ENCODE results near the gene CORO6. TPM values are rescaled to one million over a fixed set of nuclear protein-coding genes. Genes with fewer than 3 reads are reported as not detected.
A peak's percentile ranks its signal among the peaks of the same experiment; 100 is the strongest.

CORO6 gene
- total RNA-seq, 4 donors from 2014 or later, result 1.4 to 13.7 (median 6.6) TPM

DNA sequence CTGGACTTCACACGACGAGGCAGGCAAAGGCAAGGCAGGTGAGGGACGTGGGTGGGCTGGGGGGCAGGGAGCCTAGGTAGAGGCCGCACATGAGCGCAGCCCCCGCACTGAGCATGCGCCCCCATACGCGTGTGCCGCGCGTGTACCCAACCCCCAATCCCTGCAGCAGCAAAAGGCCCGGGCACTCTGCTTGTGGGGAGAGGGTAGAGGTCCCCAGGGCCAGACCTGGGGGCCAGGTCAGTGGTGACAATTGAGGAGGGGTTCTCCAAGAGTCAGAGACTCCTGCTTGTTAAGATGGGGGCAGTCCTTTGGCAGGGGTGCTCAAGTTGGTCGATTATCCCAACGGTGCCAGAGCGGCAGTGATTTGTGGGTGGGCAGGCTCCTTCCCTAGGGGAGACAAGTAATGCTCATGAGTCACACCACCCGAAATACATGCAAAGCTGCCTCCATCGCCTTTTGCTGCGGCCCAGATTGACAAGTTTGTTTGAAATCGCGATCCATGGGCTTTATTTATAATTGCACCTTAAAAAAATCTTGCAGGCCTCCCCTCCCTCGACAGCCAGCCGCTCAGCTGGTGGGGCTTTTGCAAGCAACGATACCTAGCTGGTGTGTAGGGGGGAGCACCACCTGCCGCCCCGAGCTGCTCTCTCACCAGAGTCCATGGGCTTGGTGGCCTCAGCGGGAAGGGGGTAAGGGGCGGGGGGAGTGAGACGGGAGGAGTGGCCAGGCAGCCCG, 32.1 kb downstream of the CORO6 start:
- H3K36me3 ChIP-seq, result no peaks in the 10 kb centered on the region
- H3K27me3 ChIP-seq, result no peaks in the 10 kb centered on the region

DNA sequence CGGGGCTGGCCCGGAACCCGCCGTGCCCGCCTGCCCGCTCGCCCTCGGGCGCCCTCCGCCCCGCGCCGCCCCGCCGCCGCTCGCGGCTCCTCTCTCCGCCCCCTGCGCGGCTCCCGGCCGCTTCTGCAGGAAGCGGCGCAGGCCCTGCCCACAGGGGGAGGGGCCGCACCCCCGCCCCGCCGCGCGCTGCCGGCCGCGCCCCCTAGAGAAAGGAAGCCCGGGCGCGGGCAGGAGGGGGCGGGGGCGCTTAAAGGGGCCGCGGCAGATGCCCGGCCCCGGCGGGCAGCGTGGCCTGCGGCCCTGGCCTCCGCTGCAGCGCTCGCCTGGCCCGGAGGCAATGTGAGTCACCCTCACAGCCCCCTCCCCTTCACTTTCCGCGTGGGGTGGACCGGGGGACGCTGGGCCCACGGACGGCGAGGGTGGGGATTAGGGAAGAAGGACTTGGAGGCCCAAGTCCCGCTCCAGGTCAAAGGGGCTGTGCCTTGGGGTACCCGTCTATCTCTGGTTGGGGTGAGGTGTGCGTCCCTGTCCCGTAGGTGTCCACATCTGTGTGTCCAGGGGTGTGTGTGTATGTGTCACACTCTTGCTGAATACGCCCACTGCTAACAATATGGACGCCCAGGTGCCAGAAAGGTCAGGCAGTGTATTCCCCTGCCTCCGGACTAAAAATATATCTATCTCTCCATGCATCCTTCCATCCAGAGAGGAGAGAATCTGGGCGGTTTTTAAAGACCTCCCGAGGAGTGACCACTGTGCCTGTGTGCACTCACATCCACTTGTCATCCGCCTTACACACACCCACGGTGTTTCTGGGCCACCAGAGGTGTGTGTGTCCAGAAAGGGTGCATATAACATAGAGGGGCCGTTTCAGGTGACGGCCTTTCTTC, 32.9 kb downstream of the CORO6 start, which contains the start of gene GIT1:
Gene GIT1 (minus strand): TSS at position 125 of the 887 bp plus-strand sequence. CDS start 270 bp downstream, outside the sequence.
- Histone ChIP-seq H3K36me3 (no peaks in the 10 kb centered on the region), H3K9me3 (no peaks in the 10 kb centered on the region), H3K27ac (peak within 1 kb of the TSS; percentile 86), H3K4me3 (peak within 1 kb of the TSS; percentile 88), H3K4me1 (peaks cover 88% of the 10 kb centered on the region), H3K27me3 (no peaks in the 10 kb centered on the region)
- WGBS, result 6% methylated on average over 16 of the region's 70 CpGs
- DNase-seq (ENCODE audit: low spot score in 2 of 2), result no peak
- peak in 1 of 2 donors; percentile 39 for TF ChIP-seq POLR2A (IDR thresholded peaks at IDR 0.05)
- TF ChIP-seq, protein P1, sequence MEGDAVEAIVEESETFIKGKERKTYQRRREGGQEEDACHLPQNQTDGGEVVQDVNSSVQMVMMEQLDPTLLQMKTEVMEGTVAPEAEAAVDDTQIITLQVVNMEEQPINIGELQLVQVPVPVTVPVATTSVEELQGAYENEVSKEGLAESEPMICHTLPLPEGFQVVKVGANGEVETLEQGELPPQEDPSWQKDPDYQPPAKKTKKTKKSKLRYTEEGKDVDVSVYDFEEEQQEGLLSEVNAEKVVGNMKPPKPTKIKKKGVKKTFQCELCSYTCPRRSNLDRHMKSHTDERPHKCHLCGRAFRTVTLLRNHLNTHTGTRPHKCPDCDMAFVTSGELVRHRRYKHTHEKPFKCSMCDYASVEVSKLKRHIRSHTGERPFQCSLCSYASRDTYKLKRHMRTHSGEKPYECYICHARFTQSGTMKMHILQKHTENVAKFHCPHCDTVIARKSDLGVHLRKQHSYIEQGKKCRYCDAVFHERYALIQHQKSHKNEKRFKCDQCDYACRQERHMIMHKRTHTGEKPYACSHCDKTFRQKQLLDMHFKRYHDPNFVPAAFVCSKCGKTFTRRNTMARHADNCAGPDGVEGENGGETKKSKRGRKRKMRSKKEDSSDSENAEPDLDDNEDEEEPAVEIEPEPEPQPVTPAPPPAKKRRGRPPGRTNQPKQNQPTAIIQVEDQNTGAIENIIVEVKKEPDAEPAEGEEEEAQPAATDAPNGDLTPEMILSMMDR (IDR thresholded peaks at IDR 0.05), result no peak

More for the DNA sequence above, 32.1 kb downstream of the CORO6 start:
- H3K4me1 ChIP-seq, result peaks cover 84% of the 10 kb centered on the region
- H3K4me3 ChIP-seq, result peak overlapping the region; percentile 88
- no peak for TF ChIP-seq POLR2A (IDR thresholded peaks at IDR 0.05)
- no peak for TF ChIP-seq EP300 (IDR thresholded peaks at IDR 0.05)
- H3K27ac ChIP-seq, result peak overlapping the region; percentile 86
- no peak for DNase-seq (ENCODE audit: low spot score in 2 of 2)
- 12% methylated on average over 11 of the region's 30 CpGs for WGBS
- no peaks in the 10 kb centered on the region for H3K9me3 ChIP-seq

DNA sequence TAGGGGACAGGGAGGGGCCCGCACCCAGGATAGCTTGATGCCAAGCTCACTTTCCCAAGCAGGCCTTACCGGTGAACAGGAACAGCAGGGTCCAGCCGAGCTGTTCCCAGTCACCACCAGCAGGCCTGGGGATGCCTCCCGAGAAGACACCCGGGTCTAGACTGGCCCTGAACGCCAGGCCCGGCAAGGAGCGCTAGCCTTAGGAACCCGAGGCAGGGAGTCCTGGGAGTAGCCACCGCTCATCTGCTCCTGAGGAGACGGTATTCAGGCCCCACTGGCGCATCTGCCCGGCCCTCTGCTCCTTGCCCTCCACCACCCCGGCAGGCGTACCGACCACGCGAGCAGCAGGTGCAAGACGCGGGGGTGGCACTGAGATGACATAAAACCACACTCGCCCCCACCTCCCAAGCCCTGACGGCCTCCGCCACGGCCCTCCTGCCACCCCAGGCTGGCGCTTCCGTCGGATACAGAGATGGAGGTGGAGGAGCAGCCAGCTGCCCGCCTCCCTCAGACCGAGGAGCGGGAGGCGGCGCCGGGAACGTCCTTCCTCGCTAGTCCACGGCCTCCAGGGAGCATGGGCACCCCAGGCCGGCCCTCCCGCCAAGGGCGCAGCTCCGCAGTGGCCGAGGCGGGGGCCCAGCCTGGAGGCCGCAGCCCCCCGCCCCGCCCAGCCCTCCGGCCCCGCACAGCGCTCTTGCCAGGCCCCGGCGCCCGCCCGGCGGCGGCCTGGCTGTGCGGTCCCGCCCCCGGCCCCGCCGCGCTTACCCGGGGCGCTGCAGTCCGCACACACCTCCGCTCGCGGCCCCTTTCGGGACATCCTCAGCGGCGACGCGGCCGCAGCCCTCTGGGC, 33.9 kb downstream of the CORO6 start:
- Histone ChIP-seq H3K4me3 (peak overlapping the region; percentile 88), H3K4me1 (peaks cover 88% of the 10 kb centered on the region), H3K36me3 (no peaks in the 10 kb centered on the region), H3K27ac (peak overlapping the region; percentile 81), H3K9me3 (no peaks in the 10 kb centered on the region), H3K27me3 (no peaks in the 10 kb centered on the region)
- no CpG with 5 or more reads among the region's 72 CpGs for WGBS
- TF ChIP-seq EP300 (IDR thresholded peaks at IDR 0.05) (no peak), POLR2AphosphoS5 (IDR thresholded peaks at IDR 0.05) (no peak), POLR2A (IDR thresholded peaks at IDR 0.05) (no peak)
- TF ChIP-seq, protein P1 (IDR thresholded peaks at IDR 0.05), result no peak
- no peak for DNase-seq (ENCODE audit: low spot score in 2 of 2)

DNA sequence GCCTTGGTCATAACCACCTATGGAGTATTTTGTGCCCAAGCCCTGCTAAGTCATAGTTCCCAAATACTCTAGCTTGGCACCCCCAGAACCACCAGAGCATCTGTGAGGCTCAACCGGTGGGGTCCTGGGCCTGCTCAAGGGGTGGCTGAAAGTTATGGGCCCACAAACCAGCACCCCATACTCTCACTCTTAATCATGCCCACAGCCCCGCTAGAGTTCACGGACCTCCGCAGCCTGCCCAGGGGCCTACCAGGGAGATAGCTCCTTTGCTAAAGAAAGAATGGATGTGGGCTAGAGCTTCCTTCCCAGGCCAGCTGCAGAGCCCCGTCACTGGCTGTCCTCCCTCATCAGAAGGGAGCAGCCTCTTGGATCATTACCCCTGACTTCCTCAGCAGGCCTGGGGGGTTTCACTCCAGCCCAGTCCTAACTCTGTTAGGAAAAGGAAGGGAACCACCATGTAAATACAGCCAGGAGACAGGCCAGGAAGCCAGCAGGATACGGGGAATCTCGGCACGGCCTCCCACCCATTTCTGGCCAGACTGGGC, 34.6 kb downstream of the CORO6 start:
- WGBS, result 35% methylated on average over 4 of the region's 8 CpGs
- Histone ChIP-seq H3K9me3 (no peaks in the 10 kb centered on the region), H3K4me3 (peak overlapping the region; percentile 88), H3K4me1 (peaks cover 91% of the 10 kb centered on the region), H3K27me3 (no peaks in the 10 kb centered on the region), H3K27ac (peak overlapping the region; percentile 81), H3K36me3 (no peaks in the 10 kb centered on the region)
- TF ChIP-seq POLR2A (IDR thresholded peaks at IDR 0.05) (no peak), POLR2AphosphoS5 (IDR thresholded peaks at IDR 0.05) (no peak)
- TF ChIP-seq, protein P1 (IDR thresholded peaks at IDR 0.05), result no peak
- no peak for DNase-seq (ENCODE audit: low spot score in 2 of 2)

DNA sequence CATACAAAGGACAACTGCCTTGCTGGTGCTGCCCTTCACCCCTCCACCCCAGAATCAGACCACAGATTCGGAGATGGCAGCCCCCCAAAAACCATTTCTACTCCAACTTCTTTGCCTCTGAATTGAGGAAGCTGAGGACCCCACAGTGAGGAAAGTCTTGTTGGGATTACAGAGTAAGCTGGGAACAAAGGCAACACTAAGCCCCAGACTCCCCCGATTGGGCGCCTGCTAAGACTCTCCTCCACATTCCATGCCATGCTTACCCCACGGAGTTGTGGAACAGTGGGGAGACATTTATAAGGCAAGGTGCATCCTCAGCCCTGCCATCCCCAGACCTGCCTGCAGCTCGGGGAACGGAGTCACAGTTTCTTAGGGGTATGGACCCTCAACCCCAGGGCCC, 35.1 kb downstream of the CORO6 start:
- WGBS, result 71% methylated on average over 6 of the region's 6 CpGs
- DNase-seq (ENCODE audit: low spot score in 2 of 2), result no peak
- Histone ChIP-seq H3K27me3 (no peaks in the 10 kb centered on the region), H3K4me3 (peak overlapping the region; percentile 88), H3K36me3 (no peaks in the 10 kb centered on the region), H3K4me1 (peaks cover 92% of the 10 kb centered on the region), H3K9me3 (no peaks in the 10 kb centered on the region), H3K27ac (no peak overlapping the region)
- TF ChIP-seq POLR2A (IDR thresholded peaks at IDR 0.05) (no peak), POLR2AphosphoS5 (IDR thresholded peaks at IDR 0.05) (no peak), EP300 (IDR thresholded peaks at IDR 0.05) (no peak)
- TF ChIP-seq, protein P1 (IDR thresholded peaks at IDR 0.05), result no peak
